ENCODE data around the gene PDE3A. TPM values are rescaled to one million over a fixed set of nuclear protein-coding genes. Genes with fewer than 3 reads are reported as not detected.

Gene PDE3A
- total RNA-seq, 1 donor from 2014 or later = 5.5 TPM

- intact Hi-C loops (cut with DNase I) = no loop called here
- ATAC-seq = no peak
Measured at GRCh38 chr12:20524113-20524512, 155.8 kb downstream of the PDE3A start.

GRCh38 chr12:20525064-20525610 is 156.8 kb downstream of the PDE3A start:
- ATAC-seq = no peak
- Histone ChIP-seq H3K27me3 (ENCODE audit: low read depth) (no peaks in the 10 kb centered on the region), H3K9me3 (no peaks in the 10 kb centered on the region), H3K27ac (no peak overlapping the region), H3K4me3 (no peak overlapping the region), H3K4me1 (no peaks in the 10 kb centered on the region), H3K36me3 (no peaks in the 10 kb centered on the region)
- no peak for DNase-seq
- intact Hi-C loops (cut with DNase I) = no loop called here
- no peak for TF ChIP-seq CTCF (IDR thresholded peaks at IDR 0.05)

More at GRCh38 chr12:20524113-20524512, 155.8 kb downstream of the PDE3A start:
- H3K27ac ChIP-seq = no peak overlapping the region
- H3K36me3 ChIP-seq = no peaks in the 10 kb centered on the region
- no peaks in the 10 kb centered on the region for H3K27me3 ChIP-seq (ENCODE audit: low read depth)
- DNase-seq = no peak
- H3K4me1 ChIP-seq = no peaks in the 10 kb centered on the region
- no peak overlapping the region for H3K4me3 ChIP-seq
- TF ChIP-seq CTCF (IDR thresholded peaks at IDR 0.05) = no peak
- H3K9me3 ChIP-seq = no peaks in the 10 kb centered on the region

- intact Hi-C loops (cut with DNase I) = no loop called here
- Histone ChIP-seq H3K9me3 (no peaks in the 10 kb centered on the region), H3K4me3 (no peak overlapping the region), H3K4me1 (no peaks in the 10 kb centered on the region), H3K36me3 (no peaks in the 10 kb centered on the region), H3K27me3 (ENCODE audit: low read depth) (no peaks in the 10 kb centered on the region), H3K27ac (no peak overlapping the region)
- no peak for ATAC-seq
- DNase-seq = no peak
- TF ChIP-seq CTCF (IDR thresholded peaks at IDR 0.05) = no peak
Measured at GRCh38 chr12:20527417-20528163, 159.3 kb downstream of the PDE3A start.

- Histone ChIP-seq H3K27ac (no peak overlapping the region), H3K4me1 (no peaks in the 10 kb centered on the region), H3K36me3 (no peaks in the 10 kb centered on the region), H3K4me3 (no peak overlapping the region), H3K9me3 (no peaks in the 10 kb centered on the region), H3K27me3 (ENCODE audit: low read depth) (no peaks in the 10 kb centered on the region)
- no peak for TF ChIP-seq CTCF (IDR thresholded peaks at IDR 0.05)
- DNase-seq (no peak), ATAC-seq (no peak)
- intact Hi-C loops (cut with DNase I) = no loop called here
Measured at GRCh38 chr12:20528208-20528607, 159.9 kb downstream of the PDE3A start.

- Histone ChIP-seq H3K4me3 (no peak overlapping the region), H3K27me3 (ENCODE audit: low read depth) (no peaks in the 10 kb centered on the region), H3K9me3 (no peaks in the 10 kb centered on the region), H3K4me1 (no peaks in the 10 kb centered on the region), H3K27ac (no peak overlapping the region), H3K36me3 (no peaks in the 10 kb centered on the region)
- no peak for ATAC-seq
- intact Hi-C loops (cut with DNase I) = no loop called here
- TF ChIP-seq CTCF (IDR thresholded peaks at IDR 0.05) = no peak
- no peak for DNase-seq
Measured at GRCh38 chr12:20546267-20546666, 177.9 kb downstream of the PDE3A start.

Data from lower lobe of right lung (tissue), 2 donors.